Articular chondrocyte of knee joint (primary cell): ENCODE measurements around the gene PYGL. TPM values are rescaled to one million over a fixed set of nuclear protein-coding genes. Genes with fewer than 3 reads are reported as not detected.

Source experiments
- total RNA-seq: library from RNA; depleted of rRNA; stranded (reverse); fragments of >200 nt; gene quantifications from 2 replicates; pipeline ENCODE4 v1.2.3, GENCODE V29; 2012

Gene PYGL
- 77.8 and 95.0 TPM in 2 replicates for total RNA-seq

DNA sequence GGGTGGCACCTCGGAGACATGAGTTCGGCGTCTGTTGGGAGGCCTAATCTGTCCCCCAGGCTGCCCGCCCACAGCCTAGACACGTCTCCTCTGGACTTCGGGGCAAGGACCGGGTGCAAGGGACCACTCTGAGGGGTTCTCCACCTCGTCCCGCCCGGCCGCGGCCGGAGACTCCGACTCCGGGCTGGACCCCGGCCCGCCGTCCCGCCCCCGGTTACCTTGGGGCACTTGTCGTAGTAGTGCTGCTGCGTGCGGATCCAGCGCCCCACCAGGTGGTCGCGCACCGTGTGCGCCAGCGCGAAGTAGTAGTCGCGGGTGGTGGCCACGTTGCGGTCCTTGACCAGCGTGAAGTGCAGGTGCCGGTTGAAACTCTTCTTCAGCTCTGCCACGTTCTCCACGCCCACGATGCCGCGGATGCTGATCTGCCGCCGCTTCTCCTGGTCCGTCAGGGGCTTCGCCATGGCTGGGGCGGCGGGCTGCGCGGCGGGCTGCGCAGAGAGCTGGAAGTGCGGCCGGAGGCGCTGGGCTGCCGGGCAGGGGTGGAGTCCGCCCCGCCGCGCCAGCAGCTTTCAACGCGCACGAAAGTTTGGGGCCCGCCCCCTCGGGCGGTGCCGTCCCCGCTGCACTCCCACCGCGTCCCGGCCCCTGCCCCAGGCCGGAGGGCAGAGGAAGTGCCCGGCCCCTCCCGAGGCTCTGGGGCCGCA lies at the start of gene PYGL:
Gene PYGL, minus strand, starts transcription at position 541 of the 704 bp plus-strand sequence. Its CDS starts 80 bp downstream, at position 461.

DNA sequence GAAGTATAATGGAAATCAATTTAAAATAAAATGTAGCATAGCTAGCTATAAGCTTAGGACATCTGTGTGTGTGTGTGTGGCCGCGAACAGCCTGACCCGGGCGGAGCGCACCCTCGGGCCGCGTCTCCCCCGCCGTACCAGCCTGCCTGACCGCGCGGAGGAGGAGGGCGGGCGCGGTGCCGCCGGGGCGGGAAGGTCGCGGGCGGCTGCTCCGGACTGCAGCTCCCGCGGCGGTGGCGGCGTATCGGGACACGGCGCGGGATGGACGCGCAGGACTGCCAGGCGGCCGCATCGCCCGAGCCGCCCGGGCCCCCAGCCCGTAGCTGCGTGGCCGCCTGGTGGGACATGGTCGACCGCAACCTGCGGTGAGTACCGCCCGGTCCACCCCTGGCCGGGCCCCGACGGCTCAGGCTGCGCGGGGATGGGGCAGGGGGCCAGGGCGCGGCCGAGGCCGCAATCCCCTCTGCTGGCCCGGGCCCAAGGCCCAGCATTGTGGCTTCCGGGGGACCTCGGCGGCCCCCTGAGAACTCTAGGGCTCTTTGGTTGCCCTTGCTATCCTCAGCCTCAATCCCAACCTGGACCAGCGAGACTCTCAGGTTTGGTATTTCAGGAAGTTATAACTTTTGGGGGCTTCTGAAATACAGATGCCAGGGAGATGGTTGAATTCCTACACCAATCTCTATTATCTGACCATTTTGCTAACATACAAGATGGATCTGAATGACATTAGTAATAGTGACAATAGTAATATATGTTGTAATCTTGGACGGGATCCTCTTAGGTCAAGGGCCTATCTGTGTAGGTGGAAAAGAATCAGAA lies 72.2 kb downstream of the PYGL start, which contains the start of gene ABHD12B:
Gene ABHD12B, plus strand, starts transcription at position 140 of the 819 bp plus-strand sequence. Its CDS starts 122 bp downstream, at position 262.

Other genes with a start within 250 kb of the PYGL start
- gene NIN, start 113.3 kb downstream of the PYGL start, total RNA-seq: 31.7 and 36.1 TPM in 2 replicates
- gene ABHD12B, start 72.4 kb downstream of the PYGL start, total RNA-seq: not detected in 2 replicates
- gene TRIM9, start 150.6 kb upstream of the PYGL start, total RNA-seq: 2.7 and 3.7 TPM in 2 replicates